Measurements from ENCODE around the gene EPHX1. TPM values are rescaled to one million over a fixed set of nuclear protein-coding genes. Genes with fewer than 3 reads are reported as not detected.

EPHX1 gene
- total and polyA plus RNA-seq, 10 of the 15 experiments (the other 5 are each of a cell fraction or from before 2014, with no cell fraction given), result 0.33 to 2.9 (median 0.78) TPM; not detected in 2

DNA sequence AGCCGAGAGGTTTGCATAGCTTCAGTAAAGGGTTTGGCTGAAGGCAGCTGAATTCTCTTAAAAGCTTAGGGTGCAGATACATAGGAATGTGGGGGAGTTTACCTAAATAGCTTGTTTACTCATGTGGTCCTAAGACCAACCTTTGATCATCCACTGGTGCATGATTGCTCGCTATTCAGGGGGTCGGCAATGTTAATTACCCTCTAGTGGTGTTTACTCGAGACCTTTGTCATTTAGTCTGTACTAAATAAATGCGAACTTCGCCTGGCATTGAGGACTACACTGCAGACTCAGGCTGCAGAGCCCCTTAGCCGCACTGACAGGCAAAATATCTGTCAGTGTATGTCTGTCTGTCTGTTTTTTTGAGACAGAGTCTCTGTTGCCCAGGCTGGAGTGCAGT, 40.4 kb downstream of the EPHX1 start (continued):
- TF ChIP-seq, protein P1, sequence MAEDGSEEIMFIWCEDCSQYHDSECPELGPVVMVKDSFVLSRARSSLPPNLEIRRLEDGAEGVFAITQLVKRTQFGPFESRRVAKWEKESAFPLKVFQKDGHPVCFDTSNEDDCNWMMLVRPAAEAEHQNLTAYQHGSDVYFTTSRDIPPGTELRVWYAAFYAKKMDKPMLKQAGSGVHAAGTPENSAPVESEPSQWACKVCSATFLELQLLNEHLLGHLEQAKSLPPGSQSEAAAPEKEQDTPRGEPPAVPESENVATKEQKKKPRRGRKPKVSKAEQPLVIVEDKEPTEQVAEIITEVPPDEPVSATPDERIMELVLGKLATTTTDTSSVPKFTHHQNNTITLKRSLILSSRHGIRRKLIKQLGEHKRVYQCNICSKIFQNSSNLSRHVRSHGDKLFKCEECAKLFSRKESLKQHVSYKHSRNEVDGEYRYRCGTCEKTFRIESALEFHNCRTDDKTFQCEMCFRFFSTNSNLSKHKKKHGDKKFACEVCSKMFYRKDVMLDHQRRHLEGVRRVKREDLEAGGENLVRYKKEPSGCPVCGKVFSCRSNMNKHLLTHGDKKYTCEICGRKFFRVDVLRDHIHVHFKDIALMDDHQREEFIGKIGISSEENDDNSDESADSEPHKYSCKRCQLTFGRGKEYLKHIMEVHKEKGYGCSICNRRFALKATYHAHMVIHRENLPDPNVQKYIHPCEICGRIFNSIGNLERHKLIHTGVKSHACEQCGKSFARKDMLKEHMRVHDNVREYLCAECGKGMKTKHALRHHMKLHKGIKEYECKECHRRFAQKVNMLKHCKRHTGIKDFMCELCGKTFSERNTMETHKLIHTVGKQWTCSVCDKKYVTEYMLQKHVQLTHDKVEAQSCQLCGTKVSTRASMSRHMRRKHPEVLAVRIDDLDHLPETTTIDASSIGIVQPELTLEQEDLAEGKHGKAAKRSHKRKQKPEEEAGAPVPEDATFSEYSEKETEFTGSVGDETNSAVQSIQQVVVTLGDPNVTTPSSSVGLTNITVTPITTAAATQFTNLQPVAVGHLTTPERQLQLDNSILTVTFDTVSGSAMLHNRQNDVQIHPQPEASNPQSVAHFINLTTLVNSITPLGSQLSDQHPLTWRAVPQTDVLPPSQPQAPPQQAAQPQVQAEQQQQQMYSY (CRISPR knock-in tag; IDR thresholded peaks at IDR 0.05), result no peak
- TF ChIP-seq ESRRA (IDR thresholded peaks at IDR 0.05; ENCODE audit: low read length) (no peak), ZNF24 (IDR thresholded peaks at IDR 0.05) (no peak), RELB (IDR thresholded peaks at IDR 0.05; ENCODE audit: low read depth) (no peak), BCL3 (IDR thresholded peaks at IDR 0.05; ENCODE audit: borderline replicate concordance, insufficient read depth, low read depth, low read length, poor library complexity, severe bottlenecking) (no peak), E2F8 (IDR thresholded peaks at IDR 0.05; ENCODE audit: low read depth, partially characterized antibody) (no peak), PKNOX1 (IDR thresholded peaks at IDR 0.05) (no peak), ZNF274 (IDR thresholded peaks at IDR 0.05; ENCODE audit: insufficient read depth, insufficient read length) (no peak)
- TF ChIP-seq, protein P2, sequence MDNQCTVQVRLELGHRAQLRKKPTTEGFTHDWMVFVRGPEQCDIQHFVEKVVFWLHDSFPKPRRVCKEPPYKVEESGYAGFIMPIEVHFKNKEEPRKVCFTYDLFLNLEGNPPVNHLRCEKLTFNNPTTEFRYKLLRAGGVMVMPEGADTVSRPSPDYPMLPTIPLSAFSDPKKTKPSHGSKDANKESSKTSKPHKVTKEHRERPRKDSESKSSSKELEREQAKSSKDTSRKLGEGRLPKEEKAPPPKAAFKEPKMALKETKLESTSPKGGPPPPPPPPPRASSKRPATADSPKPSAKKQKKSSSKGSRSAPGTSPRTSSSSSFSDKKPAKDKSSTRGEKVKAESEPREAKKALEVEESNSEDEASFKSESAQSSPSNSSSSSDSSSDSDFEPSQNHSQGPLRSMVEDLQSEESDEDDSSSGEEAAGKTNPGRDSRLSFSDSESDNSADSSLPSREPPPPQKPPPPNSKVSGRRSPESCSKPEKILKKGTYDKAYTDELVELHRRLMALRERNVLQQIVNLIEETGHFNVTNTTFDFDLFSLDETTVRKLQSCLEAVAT (IDR thresholded peaks at IDR 0.05), result no peak
- TF ChIP-seq, protein P3, sequence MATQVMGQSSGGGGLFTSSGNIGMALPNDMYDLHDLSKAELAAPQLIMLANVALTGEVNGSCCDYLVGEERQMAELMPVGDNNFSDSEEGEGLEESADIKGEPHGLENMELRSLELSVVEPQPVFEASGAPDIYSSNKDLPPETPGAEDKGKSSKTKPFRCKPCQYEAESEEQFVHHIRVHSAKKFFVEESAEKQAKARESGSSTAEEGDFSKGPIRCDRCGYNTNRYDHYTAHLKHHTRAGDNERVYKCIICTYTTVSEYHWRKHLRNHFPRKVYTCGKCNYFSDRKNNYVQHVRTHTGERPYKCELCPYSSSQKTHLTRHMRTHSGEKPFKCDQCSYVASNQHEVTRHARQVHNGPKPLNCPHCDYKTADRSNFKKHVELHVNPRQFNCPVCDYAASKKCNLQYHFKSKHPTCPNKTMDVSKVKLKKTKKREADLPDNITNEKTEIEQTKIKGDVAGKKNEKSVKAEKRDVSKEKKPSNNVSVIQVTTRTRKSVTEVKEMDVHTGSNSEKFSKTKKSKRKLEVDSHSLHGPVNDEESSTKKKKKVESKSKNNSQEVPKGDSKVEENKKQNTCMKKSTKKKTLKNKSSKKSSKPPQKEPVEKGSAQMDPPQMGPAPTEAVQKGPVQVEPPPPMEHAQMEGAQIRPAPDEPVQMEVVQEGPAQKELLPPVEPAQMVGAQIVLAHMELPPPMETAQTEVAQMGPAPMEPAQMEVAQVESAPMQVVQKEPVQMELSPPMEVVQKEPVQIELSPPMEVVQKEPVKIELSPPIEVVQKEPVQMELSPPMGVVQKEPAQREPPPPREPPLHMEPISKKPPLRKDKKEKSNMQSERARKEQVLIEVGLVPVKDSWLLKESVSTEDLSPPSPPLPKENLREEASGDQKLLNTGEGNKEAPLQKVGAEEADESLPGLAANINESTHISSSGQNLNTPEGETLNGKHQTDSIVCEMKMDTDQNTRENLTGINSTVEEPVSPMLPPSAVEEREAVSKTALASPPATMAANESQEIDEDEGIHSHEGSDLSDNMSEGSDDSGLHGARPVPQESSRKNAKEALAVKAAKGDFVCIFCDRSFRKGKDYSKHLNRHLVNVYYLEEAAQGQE (IDR thresholded peaks at IDR 0.05; ENCODE audit: low read depth, low read length), result no peak
